K562 (cell line): Measurements from ENCODE around the gene ACADSB. TPM values are rescaled to one million over a fixed set of nuclear protein-coding genes. Genes with fewer than 3 reads are reported as not detected.

ENCODE experiments used
- ATAC-seq: fragments of 200-7000 bp; cut with Tn5 transposase; 3 replicates; pipeline ENCODE4 v1.9.1; 2020; ENCODE audit warnings: moderate library complexity
- BruUV-seq: library from RNA; stranded (reverse); fragments of 400-500 nt; replicated peaks from 2 replicates; lab custom pipeline; 2021; lab: Mats Ljungman, UMichigan
- CTCF ChIA-PET: fragments of 300-600 bp; formaldehyde crosslinking; extraction: SDS; loops from one replicate; lab custom pipeline; 2021; ENCODE audit warnings: low intra/inter-chr PET ratio; lab: Yijun Ruan, JAX
- POLR2A ChIA-PET: fragments of 300-600, 350-650 bp; sonication (Branson Sonifier 250); formaldehyde crosslinking; extraction: SDS; loops from one replicate; lab custom pipeline; 2021; ENCODE audit warnings: antibody characterized with exemption, inconsistent platforms; lab: Yijun Ruan, JAX
- DNase-seq, 4 experiments: peaks; one replicate each; pipeline versions ENCODE4 v3.0.0 to v3.0.0-alpha.2; 2011 to 2018; ENCODE audit warnings: low spot score in 3 of 4, mixed read lengths in 3 of 4; ENCODE audit errors: extremely low read depth in 1 of 4
- FAIRE-seq: peaks from 2 replicates; lab custom pipeline; 2011; peaks lifted over from hg19 to GRCh38; lab: Jason Lieb, UNC
- H2AFZ ChIP-seq: 2 replicates; pipeline ENCODE4 v1.6.0; 2011; ENCODE audit warnings: low read depth, low read length, control low read depth, inconsistent platforms
- H3K27ac ChIP-seq: fragments of 200-600 bp; 3 replicates; pipeline ENCODE4 v1.8.0; 2011; ENCODE audit warnings: low read depth, mild to moderate bottlenecking, control low read depth, inconsistent platforms, low read length, moderate library complexity, mixed read lengths; ENCODE audit errors: extremely low read depth
- H3K27me3 ChIP-seq, 2 experiments: fragments of 300-600 bp in 1 of 2; 2 replicates in 1 of 2; 3 replicates in 1 of 2; pipeline versions ENCODE4 v1.6.0 to v1.8.0; 2011; ENCODE audit warnings: inconsistent platforms in 2 of 2, low read length in 2 of 2, mild to moderate bottlenecking in 1 of 2, mixed read lengths in 1 of 2, moderate library complexity in 1 of 2; ENCODE audit not compliant: control insufficient read depth in 2 of 2, insufficient read depth in 2 of 2
- H3K36me3 ChIP-seq: fragments of 300-600 bp; 3 replicates; pipeline ENCODE4 v1.8.0; 2011; ENCODE audit warnings: mild to moderate bottlenecking, low read length, inconsistent platforms; ENCODE audit not compliant: control insufficient read depth, insufficient read depth
- H3K4me1 ChIP-seq, 2 experiments: fragments of 200-600 bp in 1 of 2; replicated peaks in 1 of 2; 2 replicates in 1 of 2; 3 replicates in 1 of 2; pipeline versions ENCODE4 v1.5.1 to v1.8.0; 2011; ENCODE audit warnings: inconsistent platforms in 2 of 2, low read length in 2 of 2, mild to moderate bottlenecking in 1 of 2, mixed read lengths in 1 of 2, moderate library complexity in 1 of 2; ENCODE audit not compliant: control insufficient read depth in 2 of 2, insufficient read depth in 2 of 2
- H3K4me2 ChIP-seq: 2 replicates; pipeline ENCODE4 v1.6.1; 2011; ENCODE audit warnings: low read length, control low read depth, inconsistent platforms, mixed read lengths; ENCODE audit not compliant: insufficient read depth
- H3K4me3 ChIP-seq: fragments of 200-600 bp; sonication (generic), shearing (Covaris generic); 2 replicates; pipeline ENCODE4 v1.5.1; 2016; ENCODE audit warnings: control low read depth, inconsistent platforms
- H3K79me2 ChIP-seq: fragments of 200-600 bp; 3 replicates; pipeline ENCODE4 v1.8.0; 2011; ENCODE audit warnings: low read length, inconsistent platforms; ENCODE audit not compliant: control insufficient read depth, insufficient read depth
- H3K9ac ChIP-seq, 2 experiments: 2 replicates each; pipeline versions ENCODE4 v1.6.0 to v1.6.1; 2011; ENCODE audit warnings: low read depth in 2 of 2, low read length in 2 of 2, control low read depth in 1 of 2, inconsistent platforms in 1 of 2, mild to moderate bottlenecking in 1 of 2, mixed read lengths in 1 of 2; ENCODE audit not compliant: insufficient read depth in 1 of 2
- H3K9me1 ChIP-seq: one replicate; pipeline ENCODE4 v1.6.0; 2011; ENCODE audit warnings: inconsistent platforms, mild to moderate bottlenecking, low read length, moderate library complexity; ENCODE audit not compliant: control insufficient read depth, insufficient read depth
- H3K9me3 ChIP-seq: replicated peaks from 2 replicates; pipeline ENCODE4 v1.5.1; 2011; ENCODE audit warnings: low read depth, low read length, inconsistent platforms; ENCODE audit not compliant: control insufficient read depth, insufficient read depth
- H4K20me1 ChIP-seq: replicated peaks from 2 replicates; pipeline ENCODE4 v1.6.1; 2011; ENCODE audit warnings: low read length, inconsistent platforms, mixed read lengths; ENCODE audit not compliant: control insufficient read depth, insufficient read depth
- E2F5 ChIP-seq: sonication (generic); formaldehyde crosslinking; IDR thresholded peaks from 2 replicates; pipeline ENCODE4 v1.8.0; 2022; ENCODE audit warnings: mild to moderate bottlenecking, missing genetic modification reagents
- HOMEZ ChIP-seq: fragments of 250-450 bp; sonication (Bioruptor Pico); IDR thresholded peaks from 2 replicates; pipeline ENCODE4 v1.4.0; 2020; ENCODE audit warnings: mild to moderate bottlenecking, moderate library complexity
- RB1 ChIP-seq: fragments of 450-650 bp; IDR thresholded peaks from 2 replicates; pipeline ENCODE4 v1.6.1; 2017; ENCODE audit warnings: low read depth, mild to moderate bottlenecking
- WGBS: fragments of 100-300 bp; shearing (Covaris generic); methylation state at CpG from one replicate; pipeline ENCODE4 v1.1.6; 2016; ENCODE audit warnings: low coverage, mixed read lengths; ENCODE audit not compliant: insufficient coverage; ENCODE audit errors: missing lambda C conversion rate; 5-methylcytosine and 5-hydroxymethylcytosine counted together
- in situ Hi-C: fragments of 300-500 bp; cut with MboI; formaldehyde crosslinking; loops from 4 replicates; pipeline ENCODE4 v1.15.0; 2018; ENCODE audit warnings: inconsistent platforms, mixed read lengths
- intact Hi-C: fragments of 100-400 bp; cut with micrococcal nuclease; formaldehyde crosslinking; loops from 2 replicates; pipeline ENCODE4 v1.14.2; 2022
- polyA plus RNA-seq, 8 experiments: library from polyadenylated mRNA; depleted of rRNA in 4 of 8; stranded (reverse) in 5 of 8; unstranded in 3 of 8; fragments of >200 nt; fragmentation: Nextera tagmentation in 2 of 8; fragmentation: Illumina TruSeq in 1 of 8; extraction: Ambion mirVana in 2 of 8; extraction: Trizol in 1 of 8; gene quantifications; 2 replicates each; pipeline versions ENCODE4 v1.2.1 to v1.2.3, GENCODE V29; 2011 to 2014; ENCODE audit warnings: inconsistent platforms in 1 of 8, missing spikeins in 1 of 8
- total RNA-seq, 7 experiments: library from RNA; depleted of rRNA in 6 of 7; stranded (reverse); fragments of >200 nt in 6 of 7; fragmentation: Illumina TruSeq in 2 of 7; extraction: Trizol in 2 of 7; gene quantifications; 2 replicates each; pipeline versions ENCODE4 v1.2.1 to v1.2.3, GENCODE V29; 2011 to 2021; ENCODE audit warnings: low replicate concordance in 1 of 7

ACADSB gene
- total and polyA plus RNA-seq, 9 of the 15 experiments (the other 6 are each of a cell fraction or from before 2014, with no cell fraction given): 2.9 to 9.1 (median 5.8) TPM

GRCh38 chr10:123073187-123073586, 64.4 kb downstream of the ACADSB start:
- intact Hi-C loops (no loop called here), in situ Hi-C loops (no loop called here)
- DNase-seq (no peak), FAIRE-seq (no peak), ATAC-seq (no peak)
- Histone ChIP-seq H3K27me3 (peaks cover 0 to 20% of the 10 kb centered on the region in 2 experiments; a peak in 3 of 5 replicates), H3K9me1 (no peaks in the 10 kb centered on the region), H2AFZ (no peak overlapping the region), H3K4me1 (no peaks in the 10 kb centered on the region), H3K4me2 (no peak overlapping the region), H3K9ac (no peak overlapping the region), H3K27ac (no peak overlapping the region), H4K20me1 (no peaks in the 10 kb centered on the region), H3K79me2 (no peaks in the 10 kb centered on the region), H3K36me3 (no peaks in the 10 kb centered on the region), H3K9me3 (no peaks in the 10 kb centered on the region), H3K4me3 (no peak overlapping the region)
- 0% methylated on average over 5 of the region's 6 CpGs for WGBS
- ChIA-PET CTCF (no interaction called here), POLR2A (no interaction called here)
- BruUV-seq: no TSS peak
- no peak for TF ChIP-seq RB1
- TF ChIP-seq HOMEZ: no peak
- no peak for TF ChIP-seq E2F5
